ENCODE measurements around the gene KCNMA1. TPM values are rescaled to one million over a fixed set of nuclear protein-coding genes. Genes with fewer than 3 reads are reported as not detected.

KCNMA1 gene
- polyA plus RNA-seq, 4 donors, result 2.7 to 8.6 (median 7.7) TPM

GRCh38 chr10:77291596-77292505 lies 345.8 kb downstream of the KCNMA1 start:
- FAIRE-seq, result no peak
- Histone ChIP-seq H3K27ac (ENCODE audit: low read depth in 1 of 3, low read length in 2 of 3) (no peak overlapping the region), H3K9me3 (ENCODE audit: control insufficient read depth in 2 of 2, insufficient read depth in 1 of 2, low read depth in 1 of 2, low read length in 1 of 2) (no peaks in the 10 kb centered on the region), H3K4me1 (ENCODE audit: control insufficient read depth in 3 of 3, insufficient read depth in 2 of 3, low read depth in 1 of 3, low read length in 2 of 3) (peaks cover 0 to 13% (median 0%) of the 10 kb centered on the region in 3 donors), H3K36me3 (ENCODE audit: control insufficient read depth in 3 of 3, insufficient read depth in 2 of 3, low read depth in 1 of 3, low read length in 3 of 3) (no peaks in the 10 kb centered on the region), H3K4me3 (ENCODE audit: low read depth in 1 of 3, low read length in 3 of 3) (no peak overlapping the region), H3K27me3 (ENCODE audit: control insufficient read depth in 3 of 3, insufficient read depth in 3 of 3, low read length in 3 of 3) (peaks cover 0 to 6% (median 0%) of the 10 kb centered on the region in 3 donors)
- WGBS, 3 donors, result 67 to 79% (median 74%) methylated on average over 10 of the region's 10 CpGs
- no peak for DNase-seq

GRCh38 chr10:77290528-77291155 lies 347.0 kb downstream of the KCNMA1 start:
- DNase-seq, result no peak
- 60 to 83% (median 71%) methylated on average over 6 of the region's 6 CpGs for WGBS, 3 donors
- Histone ChIP-seq H3K36me3 (ENCODE audit: control insufficient read depth in 3 of 3, insufficient read depth in 2 of 3, low read depth in 1 of 3, low read length in 3 of 3) (no peaks in the 10 kb centered on the region), H3K27me3 (ENCODE audit: control insufficient read depth in 3 of 3, insufficient read depth in 3 of 3, low read length in 3 of 3) (peaks cover 0 to 6% (median 0%) of the 10 kb centered on the region in 3 donors), H3K4me3 (ENCODE audit: low read depth in 1 of 3, low read length in 3 of 3) (no peak overlapping the region), H3K9me3 (ENCODE audit: control insufficient read depth in 2 of 2, insufficient read depth in 1 of 2, low read depth in 1 of 2, low read length in 1 of 2) (no peaks in the 10 kb centered on the region), H3K27ac (ENCODE audit: low read depth in 1 of 3, low read length in 2 of 3) (no peak overlapping the region), H3K4me1 (ENCODE audit: control insufficient read depth in 3 of 3, insufficient read depth in 2 of 3, low read depth in 1 of 3, low read length in 2 of 3) (peaks cover 0 to 15% (median 0%) of the 10 kb centered on the region in 3 donors)
- no peak for FAIRE-seq

GRCh38 chr10:77289790-77290189 lies 347.8 kb downstream of the KCNMA1 start:
- H3K4me3 ChIP-seq (ENCODE audit: low read depth in 1 of 3, low read length in 3 of 3), result no peak overlapping the region
- H3K36me3 ChIP-seq (ENCODE audit: control insufficient read depth in 3 of 3, insufficient read depth in 2 of 3, low read depth in 1 of 3, low read length in 3 of 3), result no peaks in the 10 kb centered on the region
- no peak overlapping the region for H3K27ac ChIP-seq (ENCODE audit: low read depth in 1 of 3, low read length in 2 of 3)
- H3K27me3 ChIP-seq (ENCODE audit: control insufficient read depth in 3 of 3, insufficient read depth in 3 of 3, low read length in 3 of 3), result peaks cover 0 to 6% (median 0%) of the 10 kb centered on the region in 3 donors
- 88 to 97% (median 95%) methylated on average over 5 of the region's 5 CpGs for WGBS, 3 donors
- FAIRE-seq (no peak), DNase-seq (no peak)
- H3K4me1 ChIP-seq (ENCODE audit: control insufficient read depth in 3 of 3, insufficient read depth in 2 of 3, low read depth in 1 of 3, low read length in 2 of 3), result peaks cover 0 to 15% (median 0%) of the 10 kb centered on the region in 3 donors
- H3K9me3 ChIP-seq (ENCODE audit: control insufficient read depth in 2 of 2, insufficient read depth in 1 of 2, low read depth in 1 of 2, low read length in 1 of 2), result no peaks in the 10 kb centered on the region

GRCh38 chr10:77289027-77289501 lies 348.5 kb downstream of the KCNMA1 start:
- FAIRE-seq (no peak), DNase-seq (no peak)
- no peaks in the 10 kb centered on the region for H3K36me3 ChIP-seq (ENCODE audit: control insufficient read depth in 3 of 3, insufficient read depth in 2 of 3, low read depth in 1 of 3, low read length in 3 of 3)
- no peak overlapping the region for H3K4me3 ChIP-seq (ENCODE audit: low read depth in 1 of 3, low read length in 3 of 3)
- no peak overlapping the region for H3K27ac ChIP-seq (ENCODE audit: low read depth in 1 of 3, low read length in 2 of 3)
- H3K4me1 ChIP-seq (ENCODE audit: control insufficient read depth in 3 of 3, insufficient read depth in 2 of 3, low read depth in 1 of 3, low read length in 2 of 3), result peaks cover 0 to 15% (median 0%) of the 10 kb centered on the region in 3 donors
- H3K27me3 ChIP-seq (ENCODE audit: control insufficient read depth in 3 of 3, insufficient read depth in 3 of 3, low read length in 3 of 3), result peaks cover 0 to 6% (median 0%) of the 10 kb centered on the region in 3 donors
- no peaks in the 10 kb centered on the region for H3K9me3 ChIP-seq (ENCODE audit: control insufficient read depth in 2 of 2, insufficient read depth in 1 of 2, low read depth in 1 of 2, low read length in 1 of 2)
- WGBS, 3 donors, result 75 to 93% (median 86%) methylated on average over 3 of the region's 3 CpGs

GRCh38 chr10:77287647-77288120 lies 349.9 kb downstream of the KCNMA1 start:
- DNase-seq (peak; percentile 67 to 69), FAIRE-seq (no peak)
- Histone ChIP-seq H3K27me3 (ENCODE audit: control insufficient read depth in 3 of 3, insufficient read depth in 3 of 3, low read length in 3 of 3) (peaks cover 0 to 2% (median 0%) of the 10 kb centered on the region in 3 donors), H3K27ac (ENCODE audit: low read depth in 1 of 3, low read length in 2 of 3) (no peak overlapping the region), H3K36me3 (ENCODE audit: control insufficient read depth in 3 of 3, insufficient read depth in 2 of 3, low read depth in 1 of 3, low read length in 3 of 3) (no peaks in the 10 kb centered on the region), H3K4me1 (ENCODE audit: control insufficient read depth in 3 of 3, insufficient read depth in 2 of 3, low read depth in 1 of 3, low read length in 2 of 3) (peaks cover 0 to 15% (median 0%) of the 10 kb centered on the region in 3 donors), H3K9me3 (ENCODE audit: control insufficient read depth in 2 of 2, insufficient read depth in 1 of 2, low read depth in 1 of 2, low read length in 1 of 2) (no peaks in the 10 kb centered on the region), H3K4me3 (ENCODE audit: low read depth in 1 of 3, low read length in 3 of 3) (no peak overlapping the region)
- 11 to 58% (median 29%) methylated on average over 2 of the region's 2 CpGs for WGBS, 3 donors

- H3K27ac ChIP-seq (ENCODE audit: low read depth in 1 of 3, low read length in 2 of 3), result no peak overlapping the region
- H3K9me3 ChIP-seq (ENCODE audit: control insufficient read depth in 2 of 2, insufficient read depth in 1 of 2, low read depth in 1 of 2, low read length in 1 of 2), result no peaks in the 10 kb centered on the region
- 60 to 63% (median 63%) methylated on average over 6 of the region's 6 CpGs for WGBS, 3 donors
- FAIRE-seq, result no peak
- H3K4me1 ChIP-seq (ENCODE audit: control insufficient read depth in 3 of 3, insufficient read depth in 2 of 3, low read depth in 1 of 3, low read length in 2 of 3), result peaks cover 0 to 15% (median 0%) of the 10 kb centered on the region in 3 donors
- no peak overlapping the region for H3K4me3 ChIP-seq (ENCODE audit: low read depth in 1 of 3, low read length in 3 of 3)
- no peaks in the 10 kb centered on the region for H3K27me3 ChIP-seq (ENCODE audit: control insufficient read depth in 3 of 3, insufficient read depth in 3 of 3, low read length in 3 of 3)
- no peaks in the 10 kb centered on the region for H3K36me3 ChIP-seq (ENCODE audit: control insufficient read depth in 3 of 3, insufficient read depth in 2 of 3, low read depth in 1 of 3, low read length in 3 of 3)
- no peak for DNase-seq
Observed at GRCh38 chr10:77286531-77287508, 350.8 kb downstream of the KCNMA1 start.

GRCh38 chr10:77285529-77286182 lies 352.0 kb downstream of the KCNMA1 start:
- Histone ChIP-seq H3K36me3 (ENCODE audit: control insufficient read depth in 3 of 3, insufficient read depth in 2 of 3, low read depth in 1 of 3, low read length in 3 of 3) (no peaks in the 10 kb centered on the region), H3K4me3 (ENCODE audit: low read depth in 1 of 3, low read length in 3 of 3) (no peak overlapping the region), H3K27ac (ENCODE audit: low read depth in 1 of 3, low read length in 2 of 3) (no peak overlapping the region), H3K9me3 (ENCODE audit: control insufficient read depth in 2 of 2, insufficient read depth in 1 of 2, low read depth in 1 of 2, low read length in 1 of 2) (no peaks in the 10 kb centered on the region), H3K4me1 (ENCODE audit: control insufficient read depth in 3 of 3, insufficient read depth in 2 of 3, low read depth in 1 of 3, low read length in 2 of 3) (peaks cover 0 to 15% (median 0%) of the 10 kb centered on the region in 3 donors), H3K27me3 (ENCODE audit: control insufficient read depth in 3 of 3, insufficient read depth in 3 of 3, low read length in 3 of 3) (peaks cover 0 to 3% (median 0%) of the 10 kb centered on the region in 3 donors)
- DNase-seq (peak in 1 of 2 donors; percentile 11), FAIRE-seq (no peak)
- WGBS, 3 donors, result 45 to 88% (median 60%) methylated on average over 1 of the region's 1 CpG

All from small intestine (tissue), 7 donors.